Neural cell (in vitro differentiated cells): ENCODE results near the gene ZDHHC20.

ENCODE experiments used
- CTCF ChIP-seq: fragments of 450-650 bp; IDR thresholded peaks from 2 replicates; pipeline ENCODE4 v1.5.1; 2014; ENCODE audit warnings: antibody characterized with exemption, mild to moderate bottlenecking, moderate library complexity; ENCODE audit not compliant: poor library complexity, severe bottlenecking
- POLR2AphosphoS5 ChIP-seq: IDR thresholded peaks from 2 replicates; pipeline ENCODE4 v1.6.1; 2012
- RAD21 ChIP-seq: fragments of 450-650 bp; conservative IDR thresholded peaks from 2 replicates; pipeline ENCODE4 v1.6.1; 2014; ENCODE audit warnings: antibody characterized with exemption, mild to moderate bottlenecking, moderate library complexity

DNA sequence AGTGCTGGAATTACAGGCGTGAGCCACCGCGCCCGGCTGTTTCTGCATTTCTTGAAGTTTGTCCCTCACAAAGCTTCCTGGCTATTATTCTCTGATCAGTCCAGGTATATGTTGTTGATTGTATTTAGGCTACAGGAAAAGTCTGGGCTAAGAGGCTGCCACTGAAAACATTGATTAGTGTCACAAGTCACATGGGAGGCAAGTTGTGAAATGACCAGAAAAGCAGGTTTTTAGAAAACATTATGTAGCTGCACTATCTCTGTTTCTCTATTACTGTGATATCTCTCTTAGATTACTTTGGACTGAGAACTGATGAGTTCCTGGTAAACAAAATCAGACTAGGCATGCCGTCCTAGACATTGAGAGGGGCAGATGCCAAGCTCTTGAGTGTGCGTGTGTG, 16.0 kb upstream of the ZDHHC20 start:
- no peak for TF ChIP-seq RAD21
- TF ChIP-seq POLR2AphosphoS5 = no peak
- TF ChIP-seq CTCF = no peak
